GM21381 (cell line): ENCODE results near the gene LTN1.

Experiments used
- ATAC-seq: cut with Tn5 transposase; IDR thresholded peaks from one replicate; pipeline ENCODE4 v1.9.1; 2021; ENCODE audit warnings: mild to moderate bottlenecking, moderate library complexity; ENCODE audit not compliant: unreplicated experiment

The LTN1 gene

DNA sequence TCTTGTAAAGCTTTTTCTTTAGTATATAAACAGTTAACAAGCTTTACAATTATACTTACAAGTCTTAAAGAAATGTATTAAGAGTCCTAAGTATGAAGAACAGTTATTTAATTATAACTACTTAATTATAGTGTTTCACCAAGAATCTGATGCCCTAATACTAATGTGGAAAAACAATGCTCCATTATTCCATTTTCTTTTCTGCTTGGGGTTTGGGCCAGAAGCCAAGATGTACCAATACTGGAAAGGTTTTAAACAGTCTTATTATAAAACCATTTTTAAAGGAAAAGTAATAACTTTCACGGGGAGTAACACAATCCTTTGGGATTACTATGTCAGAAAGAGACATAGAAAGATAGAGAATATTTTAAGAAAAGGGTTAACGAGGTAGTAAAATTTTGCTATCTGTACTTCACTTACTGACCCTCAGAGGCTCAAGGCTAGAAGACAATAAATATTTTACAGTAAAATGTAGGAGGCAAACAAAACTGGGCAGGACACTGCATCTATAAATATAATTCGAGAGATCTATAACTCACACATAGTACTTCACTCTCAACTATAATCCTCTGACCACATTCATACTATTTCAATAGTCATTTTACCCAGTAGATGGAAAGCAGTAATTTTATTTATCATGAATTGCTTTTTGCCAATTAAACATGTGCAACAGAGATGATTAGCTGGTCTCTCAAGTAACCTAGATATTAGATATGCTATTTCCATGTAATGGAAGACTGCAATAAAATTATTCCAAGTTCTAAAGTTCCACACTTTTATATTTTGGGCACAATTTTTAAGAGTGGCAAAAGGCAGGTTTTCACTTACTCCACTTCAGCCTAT, 63.9 kb downstream of the LTN1 start:
- ATAC-seq, result no peak

DNA sequence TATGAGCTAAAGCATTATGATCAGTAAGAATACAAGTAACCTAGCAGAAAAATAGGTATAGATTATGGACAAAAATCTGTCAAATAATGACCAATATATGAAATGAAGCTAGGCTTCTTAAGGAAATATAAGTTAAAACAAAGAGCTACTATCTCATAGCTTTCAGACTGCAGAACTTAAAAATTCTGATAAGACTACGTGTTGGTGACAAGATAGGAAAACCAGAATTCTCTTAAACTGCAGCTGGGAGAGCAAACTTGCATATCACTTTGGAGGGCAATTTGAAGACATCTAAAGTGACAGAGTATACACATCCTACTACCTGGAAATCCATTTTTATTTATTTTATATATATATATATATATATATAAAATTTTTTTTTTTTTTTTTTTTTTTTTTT, 65.5 kb downstream of the LTN1 start:
- no peak for ATAC-seq

DNA sequence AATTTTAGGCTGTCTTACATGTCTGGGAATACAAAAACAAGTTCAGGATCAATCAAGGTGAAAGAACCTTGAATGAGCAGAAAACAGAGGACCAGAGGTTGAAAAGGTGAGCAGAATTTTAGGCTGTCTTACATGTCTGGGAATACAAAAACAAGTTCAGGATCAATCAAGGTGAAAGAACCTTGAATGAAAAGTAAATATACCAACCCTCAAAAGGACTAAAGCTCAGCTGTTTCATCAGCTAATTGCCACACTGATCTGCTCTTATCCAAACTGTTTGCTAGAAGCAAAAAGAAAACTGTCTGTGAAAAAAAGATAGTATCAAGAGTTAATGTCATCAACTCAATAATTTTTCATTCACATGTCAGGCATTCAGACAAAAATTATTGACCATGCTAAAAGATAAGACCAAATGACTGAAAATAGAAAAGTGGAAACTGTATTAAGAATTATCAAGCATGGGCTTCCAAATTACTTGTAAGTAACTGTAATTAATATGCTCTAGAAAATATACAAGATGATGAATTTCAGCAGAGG, 69.2 kb downstream of the LTN1 start:
- ATAC-seq, result no peak

DNA sequence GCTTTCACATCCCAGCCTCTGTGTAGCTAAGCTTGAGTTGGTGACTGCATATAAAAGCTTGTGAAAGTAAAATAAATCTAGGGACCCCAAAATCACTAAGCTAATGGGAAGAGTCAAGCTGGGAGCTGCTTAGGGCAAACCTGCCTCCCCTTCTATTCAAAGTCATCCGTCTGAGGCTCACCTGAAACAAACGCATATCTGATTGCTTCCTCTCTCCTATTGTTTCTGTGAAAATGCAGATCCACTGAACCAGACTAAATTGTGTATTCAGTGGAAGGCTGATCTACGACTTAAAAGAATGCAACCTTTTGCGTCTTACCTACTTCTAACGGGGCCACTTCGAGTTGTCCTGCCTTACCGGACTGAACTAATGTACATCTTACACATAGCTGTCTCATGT, 70.3 kb downstream of the LTN1 start:
- no peak for ATAC-seq

DNA sequence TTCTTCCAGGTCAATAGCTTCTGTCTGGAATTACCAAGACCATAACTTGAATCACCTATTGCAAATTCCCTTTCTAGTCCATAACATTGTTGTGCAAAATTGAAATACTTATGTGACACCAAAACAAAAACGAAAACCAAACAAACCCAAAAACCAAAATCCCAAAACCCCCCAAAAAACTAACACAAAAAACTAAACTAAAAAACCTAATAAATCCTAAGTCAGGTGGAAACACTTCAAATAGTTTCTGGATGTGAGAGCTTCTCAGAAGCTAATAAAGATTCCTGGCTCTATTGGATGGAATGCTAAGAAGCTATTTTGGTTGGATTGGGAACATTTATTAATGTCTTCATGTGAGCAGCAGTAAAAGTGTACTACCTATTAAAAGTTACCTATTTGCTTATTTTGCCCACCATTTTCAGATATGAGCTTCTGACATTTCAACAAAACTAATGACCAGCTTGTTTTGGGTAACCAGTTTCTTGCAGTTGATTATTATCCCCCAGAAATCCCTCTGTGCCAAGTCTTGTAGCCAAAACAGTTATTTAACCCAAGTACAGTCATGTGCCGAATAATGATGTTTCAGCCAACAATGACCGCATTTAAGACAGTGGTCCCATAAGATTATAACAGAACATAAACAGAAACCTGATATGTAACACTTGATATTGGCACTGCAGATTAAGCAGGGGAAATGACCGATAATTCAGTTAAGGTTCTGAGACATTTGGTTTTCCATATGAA, 76.4 kb downstream of the LTN1 start:
- no peak for ATAC-seq

DNA sequence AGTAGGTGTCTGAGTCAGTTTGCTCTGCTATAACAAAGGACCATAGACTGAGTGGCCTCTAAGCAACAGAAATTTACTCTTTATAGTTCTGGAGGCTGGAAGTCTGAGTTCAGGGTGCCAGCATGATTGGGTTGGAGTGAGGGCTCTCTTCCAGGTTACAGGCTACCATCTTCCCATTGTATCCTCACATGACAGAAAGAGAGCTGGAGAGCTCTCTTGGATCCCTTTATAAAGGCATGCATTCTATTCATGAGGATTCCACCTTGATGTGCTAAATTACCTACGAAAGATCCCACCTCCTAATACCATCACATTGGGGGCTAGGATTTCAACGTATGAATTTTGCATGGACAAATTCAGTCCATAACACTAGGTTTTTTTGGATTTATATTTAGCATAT, 79.6 kb downstream of the LTN1 start:
- no peak for ATAC-seq

DNA sequence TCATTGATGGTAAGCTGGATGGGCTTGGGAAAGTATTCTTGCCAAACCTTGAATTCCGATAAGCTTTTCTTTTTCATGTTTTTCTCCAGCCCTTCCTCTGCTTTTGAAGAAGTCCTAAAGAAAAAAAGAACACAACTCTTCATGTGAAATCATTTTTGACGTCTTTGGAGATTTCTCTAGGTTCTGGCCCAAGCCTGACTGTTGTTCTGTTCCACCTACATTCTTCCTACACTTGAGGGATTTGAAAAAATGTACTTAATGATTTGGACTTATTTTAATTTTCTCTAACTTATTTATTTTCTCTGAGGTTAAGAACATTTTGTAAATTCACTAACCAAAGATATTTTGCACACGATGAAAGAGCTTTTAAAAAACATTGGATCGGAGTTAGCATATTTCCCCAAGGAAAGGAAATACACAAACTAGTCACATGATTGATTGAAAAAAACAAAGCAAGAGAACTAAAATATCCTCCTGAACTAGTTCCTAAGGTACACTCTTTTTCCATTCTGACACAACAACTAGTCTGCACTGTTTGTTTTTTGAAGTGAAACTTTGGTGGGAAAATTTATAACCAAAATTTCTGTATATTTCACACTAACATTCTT, 82.3 kb downstream of the LTN1 start:
- ATAC-seq, result no peak

DNA sequence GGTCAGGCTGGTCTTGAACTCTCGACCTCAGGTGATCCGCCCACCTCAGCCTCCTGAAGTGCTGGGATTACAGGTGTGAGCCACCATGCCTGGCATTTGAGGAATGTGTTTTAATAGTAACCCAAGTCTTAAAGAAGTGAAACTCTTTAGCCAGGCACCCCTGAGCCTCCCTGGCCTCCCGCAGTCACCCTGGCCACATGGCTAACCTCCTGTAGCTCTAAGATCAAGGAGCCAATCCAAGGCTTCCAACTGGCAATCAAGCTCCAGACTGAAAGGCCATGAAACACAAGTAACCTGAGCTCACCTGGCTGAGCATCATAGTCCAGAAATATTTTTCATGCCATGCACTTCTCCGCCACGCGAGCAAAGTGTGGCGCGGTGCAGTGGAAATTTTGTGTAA, 84.3 kb downstream of the LTN1 start:
- ATAC-seq, result no peak

DNA sequence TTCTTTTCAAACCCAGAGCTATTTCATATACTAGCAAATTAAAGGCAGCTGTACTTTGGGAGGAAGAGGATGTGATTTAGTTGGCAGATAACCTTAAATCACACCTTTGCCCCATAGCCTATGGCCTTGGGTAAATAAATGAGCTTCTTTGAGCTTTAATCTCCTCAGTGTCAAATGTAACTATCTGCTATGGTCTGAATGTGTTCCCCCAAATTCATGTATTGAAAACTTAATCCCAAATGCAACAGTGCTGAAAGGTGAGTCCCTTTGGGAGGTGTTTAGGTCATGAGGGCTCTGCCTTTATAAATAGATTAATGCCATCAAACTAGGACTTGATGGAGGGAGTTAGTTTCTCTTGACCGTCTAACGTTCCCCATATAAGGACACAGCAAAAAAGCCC, 85.8 kb downstream of the LTN1 start:
- no peak for ATAC-seq

DNA sequence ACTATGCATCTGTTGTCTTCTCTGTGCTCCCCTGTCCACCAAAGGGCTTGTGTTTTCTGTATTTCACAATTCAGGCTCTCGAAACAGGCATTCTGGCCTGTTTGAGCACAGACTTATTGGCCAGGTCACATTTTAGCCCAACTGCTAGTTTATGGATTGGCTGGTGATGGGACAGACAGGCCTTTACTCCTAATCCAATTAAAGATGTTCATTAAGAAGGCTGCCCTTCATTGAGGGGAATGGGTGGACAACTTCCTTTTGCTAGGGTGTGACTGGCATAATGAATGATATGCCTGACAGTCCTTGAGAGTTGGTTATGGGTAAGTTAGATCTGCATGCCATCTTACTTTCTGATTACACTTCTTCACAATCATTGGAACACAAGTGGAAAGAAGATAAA, 86.4 kb downstream of the LTN1 start:
- no peak for ATAC-seq

DNA sequence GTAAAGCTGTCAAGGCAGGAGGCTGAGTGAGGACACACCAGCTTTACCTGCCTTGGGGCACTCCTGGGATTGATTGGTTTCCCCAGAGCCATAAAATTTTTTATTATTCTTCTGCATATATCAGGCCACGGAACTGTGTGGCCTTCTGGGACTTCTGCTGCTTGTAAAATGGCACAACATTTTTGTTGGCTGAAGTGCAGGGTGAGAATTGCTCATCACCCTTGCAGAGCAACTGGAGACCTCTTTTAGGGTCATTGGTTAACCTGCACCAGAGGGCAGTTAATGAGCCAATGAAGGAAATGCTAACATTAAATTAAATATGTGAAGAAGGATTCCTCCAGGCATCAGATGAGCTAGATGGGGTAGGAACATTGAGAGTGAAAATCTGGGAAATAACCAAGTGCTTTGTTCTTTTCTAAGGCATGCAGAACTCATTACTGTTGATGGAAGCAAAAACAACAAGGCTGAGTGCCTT, 87.7 kb downstream of the LTN1 start:
- no peak for ATAC-seq

DNA sequence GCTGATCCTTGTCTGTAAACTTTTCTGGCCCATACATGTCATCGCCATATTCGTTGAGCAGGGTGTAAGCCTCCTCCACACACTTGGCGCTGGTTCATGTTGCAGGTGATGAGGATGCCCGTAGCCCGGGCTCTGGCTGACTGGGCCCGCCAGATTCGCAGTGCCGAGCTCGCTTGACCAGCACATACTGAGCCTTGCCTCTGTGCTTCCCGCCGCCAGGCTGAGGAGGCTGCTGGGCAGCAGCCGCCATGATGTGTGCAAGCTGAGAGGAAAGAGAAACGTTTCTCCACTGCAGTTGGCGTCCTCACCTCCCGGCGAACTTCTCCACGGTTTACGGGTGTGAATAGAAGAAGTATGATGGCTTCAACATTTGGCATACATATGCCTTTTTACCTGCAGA, 89.2 kb downstream of the LTN1 start:
- ATAC-seq, result no peak

DNA sequence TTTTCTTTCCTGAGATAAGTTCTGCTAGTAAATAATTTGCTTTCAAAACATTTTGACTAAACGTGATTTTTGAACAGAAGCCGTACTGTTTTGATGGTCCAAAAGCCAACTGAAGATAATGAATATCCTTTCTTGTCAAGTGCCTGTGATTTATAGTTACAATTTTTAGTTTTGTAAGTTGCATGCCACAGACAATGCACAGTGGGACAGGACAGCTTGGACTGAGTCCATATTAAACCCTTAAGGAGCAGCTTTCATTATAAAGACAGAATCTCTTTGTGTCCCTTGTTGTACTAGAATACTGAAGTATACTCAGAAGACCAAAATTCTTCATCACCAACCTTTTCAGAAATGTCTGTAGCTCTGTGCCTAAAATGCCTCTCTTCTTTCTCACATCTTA, 92.2 kb downstream of the LTN1 start:
- ATAC-seq, result no peak

DNA sequence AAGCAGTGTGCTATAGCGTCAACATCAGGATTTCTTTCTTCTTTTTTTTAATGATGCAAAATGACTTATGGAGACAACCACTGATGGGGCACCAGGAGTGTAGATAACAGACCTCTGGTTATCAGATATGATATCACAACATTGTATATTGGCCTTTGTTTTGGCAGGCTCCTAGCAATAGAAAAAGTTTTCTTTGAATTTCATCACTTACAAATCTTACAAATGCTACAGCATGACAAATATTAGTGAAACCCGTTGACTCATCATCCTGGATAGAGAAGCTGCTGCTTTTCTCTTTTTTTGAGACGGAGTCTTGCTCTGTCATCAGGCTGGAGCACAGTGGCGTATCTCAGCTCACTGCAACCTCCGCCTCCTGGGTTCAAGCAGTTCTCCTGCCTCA, 92.9 kb downstream of the LTN1 start:
- ATAC-seq, result no peak

DNA sequence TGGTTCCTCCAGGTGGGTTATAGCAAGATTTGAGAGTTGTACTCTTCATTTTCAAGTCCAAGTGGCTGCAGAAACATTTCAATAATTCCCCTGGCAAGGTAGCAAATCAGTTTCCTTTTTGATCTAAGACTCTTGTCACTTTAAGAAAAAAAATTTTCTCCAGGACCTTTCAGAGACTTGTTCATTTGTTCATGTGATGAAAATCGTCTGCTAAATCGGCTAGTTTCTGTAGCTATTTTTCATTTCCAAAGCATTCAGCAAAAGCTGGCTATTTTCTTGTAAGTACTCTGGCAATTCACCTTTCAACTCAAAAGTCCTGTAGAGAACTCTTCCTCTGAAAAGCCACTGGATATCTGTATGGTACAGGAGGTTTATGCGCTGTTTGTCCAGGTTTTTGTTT, 93.5 kb downstream of the LTN1 start:
- no peak for ATAC-seq

DNA sequence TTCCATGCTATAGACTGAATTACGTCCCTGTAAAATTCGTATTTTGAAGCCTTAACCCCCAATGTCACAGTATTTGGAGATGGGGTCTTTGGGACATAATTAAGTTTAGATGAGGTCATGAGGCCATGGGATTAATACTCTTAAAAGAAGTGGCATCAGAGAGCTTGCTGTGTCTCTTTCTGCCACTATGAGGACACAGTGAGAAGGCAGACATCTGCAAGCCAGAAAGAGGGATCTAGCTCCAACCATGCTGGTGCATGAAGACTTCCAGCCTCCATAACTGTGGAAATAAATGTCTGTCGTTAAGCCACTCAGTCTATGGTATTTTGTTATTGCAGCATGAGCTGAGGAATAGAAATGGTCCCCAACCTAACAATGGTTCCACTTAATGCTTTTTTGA, 99.0 kb downstream of the LTN1 start:
- no peak for ATAC-seq

DNA sequence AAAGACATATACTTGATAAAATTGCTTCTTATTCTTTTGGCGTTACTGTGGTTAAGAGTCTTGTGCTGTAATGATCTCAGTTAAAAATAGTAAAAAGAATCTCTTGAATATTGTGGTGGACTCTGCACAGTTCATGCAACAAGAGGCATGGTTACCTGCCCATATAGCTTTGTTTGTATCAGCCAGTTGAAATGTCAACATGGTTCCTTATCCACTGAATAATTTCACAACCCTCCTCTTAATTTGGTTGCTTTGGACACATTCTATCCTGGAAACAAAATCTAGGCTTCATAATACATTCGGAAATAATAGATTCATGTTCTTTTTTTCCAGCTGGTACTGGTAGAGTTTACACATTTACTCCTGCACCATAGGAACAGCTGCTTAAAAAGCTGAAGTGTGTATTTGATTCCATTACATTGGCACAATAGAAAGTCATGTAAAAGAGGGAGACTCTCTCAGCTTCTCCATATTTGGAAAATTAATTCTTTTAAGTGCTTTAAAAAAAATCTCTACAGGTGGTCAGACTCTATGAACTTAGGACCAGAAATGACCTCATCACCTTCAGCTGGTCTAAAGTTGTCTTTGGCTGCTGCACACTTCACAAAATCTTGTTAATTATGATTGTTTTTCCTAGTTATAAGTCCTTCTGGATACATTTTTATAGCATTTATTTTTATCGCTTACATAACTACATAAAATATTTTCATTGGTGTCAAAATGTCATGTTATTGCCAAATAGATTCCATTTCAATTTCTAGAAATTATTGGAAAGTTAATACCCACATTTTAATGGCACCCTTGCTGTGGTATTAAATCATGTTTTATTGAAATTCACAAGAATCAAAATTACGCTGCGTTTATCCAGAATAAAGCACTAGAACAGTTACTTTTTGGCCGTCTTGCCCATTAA, 100.2 kb downstream of the LTN1 start:
- ATAC-seq, result no peak

DNA sequence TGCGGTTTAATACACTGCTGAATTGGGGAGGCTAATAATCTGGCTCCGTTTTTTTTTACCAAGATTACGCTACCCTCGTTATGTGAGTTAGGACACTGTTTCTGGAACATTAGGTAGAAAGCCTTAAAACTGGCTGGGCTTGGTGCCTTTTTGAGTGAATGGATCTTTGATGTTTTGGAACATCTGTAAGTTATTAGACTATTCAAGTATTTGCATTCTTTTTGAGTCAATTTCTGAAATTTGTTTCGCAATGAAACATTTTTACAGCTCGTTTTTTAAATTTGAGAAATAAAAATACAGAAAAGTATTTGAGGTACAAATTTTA, 106.9 kb downstream of the LTN1 start:
- ATAC-seq, result no peak

DNA sequence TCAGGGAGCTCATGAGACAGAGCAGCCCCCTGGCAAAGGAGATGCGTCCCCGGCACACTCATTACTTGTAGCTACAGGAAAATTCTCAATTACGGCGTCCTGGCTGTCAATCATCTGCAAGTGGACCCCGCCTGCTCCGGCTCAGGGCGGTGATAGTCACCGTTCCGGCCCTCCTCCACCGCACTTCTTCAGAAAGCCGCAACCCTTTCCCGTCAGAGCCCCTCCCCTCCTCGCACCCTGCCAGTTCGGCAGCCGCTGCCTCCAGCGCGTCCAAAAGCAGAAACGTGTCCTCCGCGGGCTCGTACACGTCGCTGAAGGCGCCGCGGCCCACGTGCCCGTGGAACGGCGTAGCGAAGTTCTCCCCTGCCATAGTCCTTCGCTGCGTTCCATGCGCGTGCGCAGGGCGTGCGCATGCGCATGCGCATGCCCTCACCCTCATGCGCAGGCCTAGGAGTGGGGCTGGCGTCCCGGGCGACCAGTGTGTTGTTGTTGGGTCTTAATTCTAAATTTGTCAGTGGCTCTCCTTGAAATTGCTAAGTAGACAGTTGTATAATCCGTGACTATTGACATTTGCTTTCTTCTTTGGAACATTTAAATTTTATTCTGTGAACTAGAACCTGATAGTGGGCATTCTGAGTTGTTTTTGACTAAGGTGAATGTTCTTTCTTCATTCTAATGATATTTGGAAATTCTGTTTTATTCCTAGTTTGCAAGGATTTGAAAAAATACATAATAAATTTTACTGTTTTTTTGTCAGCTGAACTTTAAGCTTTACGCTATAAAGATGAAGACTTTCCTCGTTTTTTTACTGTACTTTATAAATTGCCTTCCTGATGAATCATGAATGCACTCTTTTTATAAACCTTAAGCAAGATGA, 107.5 kb downstream of the LTN1 start:
- ATAC-seq, result peak; percentile 96

DNA sequence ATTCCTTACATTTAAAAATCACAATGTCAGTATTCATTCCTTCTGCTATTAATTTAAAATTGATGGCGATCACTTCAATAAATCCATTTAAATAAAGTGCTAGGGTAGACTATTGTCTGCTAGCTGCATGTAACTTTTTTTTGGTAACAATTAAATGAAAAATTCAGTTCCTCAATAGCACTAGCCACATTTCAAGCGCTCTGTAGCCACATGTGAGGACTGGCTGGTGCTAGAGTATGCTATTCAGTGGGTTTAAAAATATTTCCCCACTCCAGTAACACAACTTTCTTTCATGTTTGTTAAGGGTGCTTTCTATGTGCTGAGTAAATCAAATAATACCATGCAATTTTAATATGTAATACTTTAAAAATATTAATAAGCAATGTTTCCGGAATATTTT, 108.2 kb downstream of the LTN1 start:
- no peak for ATAC-seq
